Measurements from ENCODE around the gene GAST. TPM values are rescaled to one million over a fixed set of nuclear protein-coding genes. Genes with fewer than 3 reads are reported as not detected.

Gene GAST, protein sequence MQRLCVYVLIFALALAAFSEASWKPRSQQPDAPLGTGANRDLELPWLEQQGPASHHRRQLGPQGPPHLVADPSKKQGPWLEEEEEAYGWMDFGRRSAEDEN
- not detected for total RNA-seq

DNA sequence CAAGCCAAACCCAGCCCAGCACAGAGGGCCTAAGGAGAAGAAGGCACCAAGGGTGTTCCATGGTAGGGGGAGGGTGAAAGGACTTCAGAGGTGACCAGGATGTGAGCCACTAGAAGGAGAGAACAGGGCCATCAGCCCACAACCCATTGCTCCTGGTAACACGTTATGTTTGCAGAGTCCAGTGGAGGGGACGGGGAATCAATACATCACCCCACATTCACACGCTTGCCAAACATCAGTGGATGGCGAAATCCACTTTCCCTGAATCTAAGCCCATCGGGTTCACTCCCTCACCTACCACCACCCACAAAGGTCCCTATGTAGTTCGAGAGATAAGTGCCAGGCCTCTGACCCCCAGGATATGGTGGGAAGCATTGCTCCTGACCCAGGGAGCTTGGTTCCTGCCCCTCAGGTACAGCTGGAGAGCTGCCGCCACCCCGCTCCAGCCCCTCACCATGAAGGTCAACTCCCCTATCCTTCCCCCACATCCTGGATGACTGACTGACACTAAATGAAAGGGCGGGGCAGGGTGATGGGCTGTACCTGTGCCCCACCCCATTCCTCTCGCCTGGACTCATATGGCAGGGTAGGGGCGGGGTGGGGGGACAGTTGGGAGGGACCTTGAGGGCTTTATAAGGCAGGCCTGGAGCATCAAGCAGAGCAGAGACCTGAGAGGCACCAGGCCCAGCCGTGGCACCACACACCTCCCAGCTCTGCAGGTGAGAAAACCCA, at the start of gene GAST:
GAST (plus strand) TSS at position 663 of the 732 bp plus-strand sequence. CDS start 3,106 bp downstream, outside the sequence.
- WGBS, 2 donors (ENCODE audit: low coverage in 1 of 2): 78% methylated on average over 12 of the region's 12 CpGs; no CpG with 5 or more reads in 1 of the 2 donors
- intact Hi-C loops (cut with DNase I; ENCODE audit: low total_unique reads): no loop called here

GRCh38 chr17:41663451-41664171, 48.5 kb upstream of the GAST start:
- DNase-seq: no peak
- no peaks in the 10 kb centered on the region for H3K27me3 ChIP-seq
- H3K4me1 ChIP-seq: peaks cover 0 to 31% (median 22%) of the 10 kb centered on the region in 4 donors
- H3K9me3 ChIP-seq: no peaks in the 10 kb centered on the region
- no peak overlapping the region for H3K4me3 ChIP-seq
- in situ Hi-C loops (cut with MboI; ENCODE audit: low pct_ligation_motif_present in 1 of 4, low pct_unique_long_range_greater_than_20kb in 1 of 4, low sequenced_read_pairs in 3 of 4) (loop anchor here (10.0 to 25.0 kb wide), 5 partner anchors 119 to 1051 kb away; partner anchors contain the start of gene KRT10 (in 2 of the 4)), intact Hi-C loops (cut with DNase I; ENCODE audit: low total_unique reads) (loop anchor here (5.0 to 10.0 kb wide), 3 partner anchors 116 to 859 kb away; no protein-coding TSS in a partner anchor)
- H3K27ac ChIP-seq: no peak overlapping the region
- TF ChIP-seq CTCF (IDR thresholded peaks at IDR 0.05) (no peak), POLR2A (IDR thresholded peaks at IDR 0.05) (no peak), EP300 (IDR thresholded peaks at IDR 0.05; ENCODE audit: low read depth) (no peak), POLR2AphosphoS5 (IDR thresholded peaks at IDR 0.05) (no peak)
- WGBS, 2 donors (ENCODE audit: low coverage in 1 of 2): 58 to 63% methylated on average over 7 to 8 of the region's 8 CpGs
- no peaks in the 10 kb centered on the region for H3K36me3 ChIP-seq

More for the DNA sequence above, at the start of gene GAST:
- H3K9me3 ChIP-seq: no peaks in the 10 kb centered on the region
- H3K36me3 ChIP-seq: no peaks in the 10 kb centered on the region
- DNase-seq: no peak
- no peak within 1 kb of the TSS for H3K4me3 ChIP-seq
- peaks cover 7% of the 10 kb centered on the region for H3K27me3 ChIP-seq
- in situ Hi-C loops (cut with MboI; ENCODE audit: low pct_ligation_motif_present in 1 of 4, low pct_unique_long_range_greater_than_20kb in 1 of 4, low sequenced_read_pairs in 3 of 4): no loop called here
- H3K4me1 ChIP-seq: no peaks in the 10 kb centered on the region
- TF ChIP-seq POLR2AphosphoS5 (IDR thresholded peaks at IDR 0.05) (no peak), EP300 (IDR thresholded peaks at IDR 0.05; ENCODE audit: low read depth) (no peak), CTCF (IDR thresholded peaks at IDR 0.05) (no peak), POLR2A (IDR thresholded peaks at IDR 0.05) (no peak)
- H3K27ac ChIP-seq: no peak within 1 kb of the TSS

- in situ Hi-C loops (cut with MboI; ENCODE audit: low pct_ligation_motif_present in 1 of 4, low pct_unique_long_range_greater_than_20kb in 1 of 4, low sequenced_read_pairs in 3 of 4): loop anchor here (10.0 to 25.0 kb wide), 5 partner anchors 119 to 1052 kb away; partner anchors contain the start of gene KRT10 (in 2 of the 4)
- Histone ChIP-seq H3K4me3 (no peak overlapping the region), H3K27ac (no peak overlapping the region), H3K4me1 (peaks cover 0 to 29% (median 22%) of the 10 kb centered on the region in 4 donors), H3K9me3 (no peaks in the 10 kb centered on the region), H3K27me3 (no peaks in the 10 kb centered on the region), H3K36me3 (no peaks in the 10 kb centered on the region)
- intact Hi-C loops (cut with DNase I; ENCODE audit: low total_unique reads): loop anchor here (5.0 to 10.0 kb wide), 3 partner anchors 117 to 859 kb away; no protein-coding TSS in a partner anchor
- WGBS, 2 donors (ENCODE audit: low coverage in 1 of 2): 79% methylated on average over 2 of the region's 2 CpGs; no CpG with 5 or more reads in 1 of the 2 donors
- no peak for DNase-seq
- no peak for TF ChIP-seq CTCF (IDR thresholded peaks at IDR 0.05)
- TF ChIP-seq EP300 (IDR thresholded peaks at IDR 0.05; ENCODE audit: low read depth): no peak
- TF ChIP-seq POLR2A (IDR thresholded peaks at IDR 0.05): no peak
- no peak for TF ChIP-seq POLR2AphosphoS5 (IDR thresholded peaks at IDR 0.05)
Observed at GRCh38 chr17:41664172-41664457, 48.0 kb upstream of the GAST start.

All from transverse colon (tissue), 4 donors.